ENCODE data around the gene RALGPS1.

The RALGPS1 gene

GRCh38 chr9:127083138-127083980 lies 168.8 kb downstream of the RALGPS1 start:
- H3K9ac ChIP-seq, result no peak overlapping the region
- no peak overlapping the region for H3K27ac ChIP-seq
- H3K79me2 ChIP-seq, result no peaks in the 10 kb centered on the region
- no peaks in the 10 kb centered on the region for H3K27me3 ChIP-seq (ENCODE audit: control insufficient read depth, insufficient read depth, low read length)
- H3K9me3 ChIP-seq (ENCODE audit: control insufficient read depth, low read length), result no peaks in the 10 kb centered on the region
- H3K36me3 ChIP-seq (ENCODE audit: control insufficient read depth, insufficient read depth, low read length), result no peaks in the 10 kb centered on the region
- no peak overlapping the region for H3K4me3 ChIP-seq (ENCODE audit: low read depth, low read length)
- TF ChIP-seq, protein P1, sequence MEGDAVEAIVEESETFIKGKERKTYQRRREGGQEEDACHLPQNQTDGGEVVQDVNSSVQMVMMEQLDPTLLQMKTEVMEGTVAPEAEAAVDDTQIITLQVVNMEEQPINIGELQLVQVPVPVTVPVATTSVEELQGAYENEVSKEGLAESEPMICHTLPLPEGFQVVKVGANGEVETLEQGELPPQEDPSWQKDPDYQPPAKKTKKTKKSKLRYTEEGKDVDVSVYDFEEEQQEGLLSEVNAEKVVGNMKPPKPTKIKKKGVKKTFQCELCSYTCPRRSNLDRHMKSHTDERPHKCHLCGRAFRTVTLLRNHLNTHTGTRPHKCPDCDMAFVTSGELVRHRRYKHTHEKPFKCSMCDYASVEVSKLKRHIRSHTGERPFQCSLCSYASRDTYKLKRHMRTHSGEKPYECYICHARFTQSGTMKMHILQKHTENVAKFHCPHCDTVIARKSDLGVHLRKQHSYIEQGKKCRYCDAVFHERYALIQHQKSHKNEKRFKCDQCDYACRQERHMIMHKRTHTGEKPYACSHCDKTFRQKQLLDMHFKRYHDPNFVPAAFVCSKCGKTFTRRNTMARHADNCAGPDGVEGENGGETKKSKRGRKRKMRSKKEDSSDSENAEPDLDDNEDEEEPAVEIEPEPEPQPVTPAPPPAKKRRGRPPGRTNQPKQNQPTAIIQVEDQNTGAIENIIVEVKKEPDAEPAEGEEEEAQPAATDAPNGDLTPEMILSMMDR (IDR thresholded peaks at IDR 0.05), result no peak
- no peak overlapping the region for H2AFZ ChIP-seq
- no peak overlapping the region for H3K4me2 ChIP-seq (ENCODE audit: low read length)
- no peaks in the 10 kb centered on the region for H3K4me1 ChIP-seq

DNA sequence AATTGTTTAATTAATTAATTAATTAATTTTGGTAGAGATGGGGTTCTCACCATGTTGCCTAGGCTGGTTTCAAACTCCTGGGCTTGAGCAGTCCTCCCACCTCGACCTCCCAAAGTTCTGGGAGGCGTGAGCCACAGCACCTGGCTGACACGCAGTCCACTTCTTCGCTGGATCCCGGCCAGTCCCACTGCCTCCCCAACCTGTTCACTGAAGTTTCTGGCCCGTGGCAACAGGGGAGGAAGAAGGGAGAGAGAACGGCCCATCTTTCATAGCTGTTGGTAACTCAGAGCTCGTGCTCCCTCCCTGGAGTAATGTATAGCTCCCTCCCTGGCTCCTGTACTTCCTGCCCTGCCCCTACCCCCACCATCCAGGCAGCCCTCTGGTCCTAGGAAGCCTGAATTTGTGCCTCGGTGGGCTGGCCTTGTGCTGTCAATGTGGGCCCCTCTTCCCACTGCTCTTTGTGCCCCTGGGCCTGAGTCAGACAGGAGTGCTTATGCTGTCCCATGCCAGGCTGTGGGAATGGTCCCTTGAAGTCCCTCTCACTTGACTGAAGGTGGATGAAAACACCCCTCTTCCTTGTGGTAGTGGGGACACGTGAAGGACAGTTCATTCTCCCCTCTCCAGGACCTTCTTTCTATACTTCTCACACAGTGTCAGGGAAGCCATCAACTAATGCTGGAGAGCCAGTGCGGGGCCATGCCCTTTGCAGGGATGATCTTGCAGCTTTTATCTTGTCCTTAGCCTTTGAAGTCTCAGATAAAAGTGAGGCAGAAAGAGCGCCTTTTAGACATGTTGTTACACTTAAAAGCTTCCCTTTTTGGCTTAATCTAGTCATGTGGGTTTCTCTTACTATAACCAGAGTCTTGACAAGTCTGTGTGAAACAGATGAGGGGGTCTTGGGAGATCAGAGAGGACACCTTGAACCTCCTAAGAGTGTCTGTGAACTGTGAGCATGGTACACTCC lies 169.8 kb downstream of the RALGPS1 start:
- Histone ChIP-seq H3K9me3 (ENCODE audit: control insufficient read depth, low read length) (no peaks in the 10 kb centered on the region), H3K4me1 (no peaks in the 10 kb centered on the region), H3K27ac (no peak overlapping the region), H3K9ac (no peak overlapping the region), H3K27me3 (ENCODE audit: control insufficient read depth, insufficient read depth, low read length) (no peaks in the 10 kb centered on the region), H2AFZ (no peak overlapping the region), H3K4me2 (ENCODE audit: low read length) (no peak overlapping the region), H3K4me3 (ENCODE audit: low read depth, low read length) (no peak overlapping the region), H3K79me2 (no peaks in the 10 kb centered on the region), H3K36me3 (ENCODE audit: control insufficient read depth, insufficient read depth, low read length) (no peaks in the 10 kb centered on the region)
- TF ChIP-seq, protein P1 (IDR thresholded peaks at IDR 0.05), result no peak

- Histone ChIP-seq H3K36me3 (ENCODE audit: control insufficient read depth, insufficient read depth, low read length) (no peaks in the 10 kb centered on the region), H2AFZ (no peak overlapping the region), H3K27ac (no peak overlapping the region), H3K27me3 (ENCODE audit: control insufficient read depth, insufficient read depth, low read length) (no peaks in the 10 kb centered on the region), H3K9ac (no peak overlapping the region), H3K4me2 (ENCODE audit: low read length) (no peak overlapping the region), H3K9me3 (ENCODE audit: control insufficient read depth, low read length) (no peaks in the 10 kb centered on the region), H3K4me1 (no peaks in the 10 kb centered on the region), H3K79me2 (no peaks in the 10 kb centered on the region), H3K4me3 (ENCODE audit: low read depth, low read length) (no peak overlapping the region)
- TF ChIP-seq, protein P1 (IDR thresholded peaks at IDR 0.05), result no peak
Observed at GRCh38 chr9:127085186-127085585, 170.6 kb downstream of the RALGPS1 start.

GRCh38 chr9:127086771-127087170 lies 172.2 kb downstream of the RALGPS1 start:
- Histone ChIP-seq H3K4me3 (ENCODE audit: low read depth, low read length) (no peak overlapping the region), H3K27ac (no peak overlapping the region), H3K4me2 (ENCODE audit: low read length) (no peak overlapping the region), H2AFZ (no peak overlapping the region), H3K36me3 (ENCODE audit: control insufficient read depth, insufficient read depth, low read length) (no peaks in the 10 kb centered on the region), H3K9ac (no peak overlapping the region), H3K79me2 (no peaks in the 10 kb centered on the region), H3K4me1 (no peaks in the 10 kb centered on the region), H3K27me3 (ENCODE audit: control insufficient read depth, insufficient read depth, low read length) (no peaks in the 10 kb centered on the region), H3K9me3 (ENCODE audit: control insufficient read depth, low read length) (no peaks in the 10 kb centered on the region)
- TF ChIP-seq, protein P1 (IDR thresholded peaks at IDR 0.05), result no peak

Measured in parathyroid adenoma (tissue), 2 donors.